Astrocyte (in vitro differentiated cells and primary cell): ENCODE data around the gene HSF2BP. TPM values are rescaled to one million over a fixed set of nuclear protein-coding genes. Genes with fewer than 3 reads are reported as not detected.
A peak's percentile ranks its signal among the peaks of the same experiment; 100 is the strongest.
"Not testable (repeated sequence)": the region's sequence is repeated elsewhere in the genome, so short reads cannot be mapped to it uniquely, and the experiment has no call there.

Experiments
- DNase-seq: peaks from one replicate; pipeline ENCODE4 v3.0.0-alpha.2; 2010; ENCODE audit warnings: low read depth
- FAIRE-seq: peaks from 2 replicates; lab custom pipeline; 2011; peaks lifted over from hg19 to GRCh38; lab: Jason Lieb, UNC
- H2AFZ ChIP-seq: 2 replicates; pipeline ENCODE4 v1.6.0; 2012; ENCODE audit warnings: low read depth, low read length, inconsistent platforms
- H3K27ac ChIP-seq: 2 replicates; pipeline ENCODE4 v1.5.1; 2011; ENCODE audit warnings: low read depth, low read length, inconsistent platforms
- H3K27me3 ChIP-seq: 2 replicates; pipeline ENCODE4 v1.6.0; 2011; ENCODE audit warnings: low read length, inconsistent platforms; ENCODE audit not compliant: insufficient read depth
- H3K36me3 ChIP-seq: 2 replicates; pipeline ENCODE4 v1.5.1; 2011; ENCODE audit warnings: low read length, inconsistent platforms; ENCODE audit not compliant: insufficient read depth
- H3K4me1 ChIP-seq: 2 replicates; pipeline ENCODE4 v1.5.1; 2011; ENCODE audit warnings: low read length, inconsistent platforms; ENCODE audit not compliant: insufficient read depth
- H3K4me2 ChIP-seq: 2 replicates; pipeline ENCODE4 v1.6.0; 2012; ENCODE audit warnings: low read length, inconsistent platforms
- H3K4me3 ChIP-seq: 2 replicates; pipeline ENCODE4 v1.5.1; 2011; ENCODE audit warnings: low read depth, mild to moderate bottlenecking, low read length, inconsistent platforms; ENCODE audit not compliant: insufficient read depth
- H3K79me2 ChIP-seq: 2 replicates; pipeline ENCODE4 v1.6.0; 2012; ENCODE audit warnings: mild to moderate bottlenecking, low read length, inconsistent platforms; ENCODE audit not compliant: insufficient read depth
- H3K9ac ChIP-seq: 2 replicates; pipeline ENCODE4 v1.6.0; 2012; ENCODE audit warnings: mild to moderate bottlenecking, low read length, inconsistent platforms
- H3K9me3 ChIP-seq: 2 replicates; pipeline ENCODE4 v1.5.1; 2012; ENCODE audit warnings: low read depth, mild to moderate bottlenecking, low read length, inconsistent platforms; ENCODE audit not compliant: insufficient read depth
- H4K20me1 ChIP-seq: 2 replicates; pipeline ENCODE4 v1.6.0; 2012; ENCODE audit warnings: low read length, inconsistent platforms; ENCODE audit not compliant: insufficient read depth
- H3K27ac Mint-ChIP-seq: one replicate; pipeline ENCODE4 v1.8.0; 2021; ENCODE audit warnings: mild to moderate bottlenecking, mixed read lengths; ENCODE audit not compliant: unreplicated experiment
- H3K27me3 Mint-ChIP-seq: one replicate; pipeline ENCODE4 v1.8.0; 2021; ENCODE audit warnings: low read depth, mixed read lengths; ENCODE audit not compliant: unreplicated experiment
- H3K36me3 Mint-ChIP-seq: one replicate; pipeline ENCODE4 v1.8.0; 2021; ENCODE audit warnings: low read depth, mixed read lengths; ENCODE audit not compliant: unreplicated experiment
- H3K4me1 Mint-ChIP-seq: one replicate; pipeline ENCODE4 v1.8.0; 2021; ENCODE audit warnings: low read depth, mixed read lengths; ENCODE audit not compliant: unreplicated experiment
- H3K4me3 Mint-ChIP-seq: one replicate; pipeline ENCODE4 v1.8.0; 2021; ENCODE audit warnings: mild to moderate bottlenecking, moderate library complexity, mixed read lengths; ENCODE audit not compliant: unreplicated experiment
- H3K9me3 Mint-ChIP-seq: one replicate; pipeline ENCODE4 v1.8.0; 2021; ENCODE audit warnings: mild to moderate bottlenecking, mixed read lengths; ENCODE audit not compliant: unreplicated experiment
- total RNA-seq: library from RNA; stranded (reverse); gene quantifications from 2 replicates; pipeline ENCODE4 v1.2.1, GENCODE V29; 2021

HSF2BP gene
- total RNA-seq, 1 donor from 2014 or later: 3.2 TPM

DNA sequence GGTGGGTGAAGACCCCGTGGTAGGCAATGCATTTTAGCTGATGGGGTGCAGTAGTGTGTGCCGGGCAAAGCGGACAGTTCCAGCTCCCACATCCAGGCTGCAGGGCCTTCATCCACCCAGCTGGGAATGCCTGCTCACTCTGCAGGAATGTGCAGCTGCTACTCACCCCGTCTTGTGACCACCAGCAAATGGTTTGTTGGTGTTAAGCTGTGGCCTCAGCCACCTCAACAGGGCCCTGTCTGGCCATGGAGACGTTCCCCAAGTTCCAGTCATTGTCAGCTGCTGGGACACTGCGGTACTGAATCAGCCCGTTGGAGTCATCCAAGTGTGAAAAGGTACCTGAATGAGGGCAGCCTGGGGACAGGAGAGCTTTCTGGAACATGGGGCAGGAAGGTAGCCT, 161.2 kb downstream of the HSF2BP start:
- not testable (repeated sequence) for H3K27me3 Mint-ChIP-seq, H3K4me1 ChIP-seq, H3K27me3 ChIP-seq, H3K4me1 Mint-ChIP-seq, H3K27ac ChIP-seq, H3K27ac Mint-ChIP-seq, H3K9me3 ChIP-seq, H3K9ac ChIP-seq, H3K36me3 Mint-ChIP-seq, DNase-seq, H3K9me3 Mint-ChIP-seq, H3K36me3 ChIP-seq, H2AFZ ChIP-seq, H3K4me3 ChIP-seq, H3K4me3 Mint-ChIP-seq, H4K20me1 ChIP-seq, H3K79me2 ChIP-seq, H3K4me2 ChIP-seq
- peak; percentile 82 for FAIRE-seq

DNA sequence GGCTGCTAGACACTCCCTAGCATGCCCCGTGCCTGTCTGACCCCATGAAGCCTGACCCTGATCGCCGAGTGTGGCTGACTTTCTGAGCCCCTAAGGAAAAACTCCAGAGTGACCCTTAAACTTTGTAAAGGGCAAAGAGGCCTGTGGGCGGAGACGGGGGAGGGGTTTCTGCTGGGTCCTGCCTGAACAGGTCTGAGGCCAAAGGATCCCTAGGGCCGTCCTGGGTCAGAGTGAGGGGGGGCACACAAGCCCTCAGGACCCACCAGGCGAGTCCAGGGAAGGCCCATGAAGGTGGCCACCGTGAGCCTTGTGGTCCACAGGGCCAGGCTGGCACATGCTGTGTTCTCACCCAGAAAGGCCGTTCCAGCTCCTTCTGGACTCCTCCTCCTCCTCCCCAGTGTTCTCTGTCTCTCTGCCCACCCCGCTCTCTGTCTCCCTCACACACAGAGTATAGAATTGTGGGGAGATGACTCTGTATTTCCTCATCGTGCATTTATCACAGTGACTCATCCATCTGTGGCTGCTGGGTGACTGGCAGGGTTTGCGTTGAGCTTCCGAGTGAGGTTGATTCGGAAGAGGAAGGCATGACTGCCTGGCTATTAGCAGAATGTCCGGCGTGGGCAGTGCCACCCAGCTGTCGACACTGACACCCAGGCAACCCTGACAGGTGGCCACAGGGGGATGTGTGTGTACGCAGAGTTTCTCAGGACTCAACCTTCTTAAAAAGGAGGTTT, 164.8 kb downstream of the HSF2BP start:
- not testable (repeated sequence) for H3K4me1 ChIP-seq, H3K9me3 ChIP-seq, H3K27me3 ChIP-seq, H3K36me3 ChIP-seq, H3K4me3 Mint-ChIP-seq, H3K9ac ChIP-seq, H3K36me3 Mint-ChIP-seq, H3K79me2 ChIP-seq, H3K27me3 Mint-ChIP-seq, H3K4me2 ChIP-seq, H3K27ac Mint-ChIP-seq, DNase-seq, H3K27ac ChIP-seq, H3K4me3 ChIP-seq, H3K4me1 Mint-ChIP-seq, H4K20me1 ChIP-seq, H3K9me3 Mint-ChIP-seq, H2AFZ ChIP-seq
- FAIRE-seq: peak; percentile 94

DNA sequence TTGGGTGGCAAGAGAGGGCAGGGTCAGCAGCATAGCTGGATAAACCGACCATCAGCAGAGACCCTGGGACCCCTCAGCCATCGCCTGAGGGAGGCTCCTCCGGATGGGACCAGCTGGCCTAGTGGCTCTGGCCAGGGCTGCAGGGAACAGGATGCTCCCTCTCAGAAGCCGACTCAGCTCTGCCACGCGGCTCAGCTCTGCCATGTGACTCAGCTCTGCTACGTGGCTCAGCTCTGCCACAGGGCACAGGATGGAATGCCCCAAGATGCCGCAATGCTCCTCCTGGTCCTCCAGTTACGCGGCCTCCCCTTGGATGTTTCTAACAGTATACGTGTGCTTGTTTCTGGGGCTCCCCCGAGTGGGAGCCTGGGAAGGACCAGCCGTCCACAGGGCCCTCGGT, 165.8 kb downstream of the HSF2BP start:
- not testable (repeated sequence) for H3K27me3 Mint-ChIP-seq, FAIRE-seq, H3K27me3 ChIP-seq, DNase-seq, H3K4me3 Mint-ChIP-seq, H3K9ac ChIP-seq, H2AFZ ChIP-seq, H3K27ac ChIP-seq, H3K9me3 Mint-ChIP-seq, H3K4me3 ChIP-seq, H3K9me3 ChIP-seq, H3K27ac Mint-ChIP-seq, H3K4me2 ChIP-seq, H3K36me3 ChIP-seq, H3K4me1 ChIP-seq, H4K20me1 ChIP-seq, H3K4me1 Mint-ChIP-seq, H3K79me2 ChIP-seq, H3K36me3 Mint-ChIP-seq

DNA sequence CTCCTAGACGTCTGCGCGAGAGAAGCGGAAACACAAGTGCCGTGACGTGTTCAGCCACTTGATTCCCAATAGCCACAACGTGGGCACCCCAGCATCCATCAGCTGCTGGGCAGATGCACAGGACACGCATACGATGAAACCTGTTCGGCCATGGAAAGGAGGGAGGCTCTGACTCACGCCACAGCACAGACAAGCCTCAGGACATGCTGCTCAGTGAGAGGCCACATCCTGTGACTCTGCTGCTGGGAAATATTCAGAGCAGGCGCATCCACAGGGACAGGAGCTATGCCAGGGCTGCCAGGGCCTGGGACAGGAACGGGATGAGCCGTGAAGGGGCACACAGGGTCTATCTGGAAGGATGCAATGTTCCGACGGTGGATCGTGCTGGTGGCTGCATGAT, 171.1 kb downstream of the HSF2BP start:
- H3K36me3 ChIP-seq, H3K4me2 ChIP-seq, H3K4me1 Mint-ChIP-seq, H3K27me3 Mint-ChIP-seq, H2AFZ ChIP-seq, H3K9me3 Mint-ChIP-seq, H3K9me3 ChIP-seq, H3K4me3 Mint-ChIP-seq, H3K79me2 ChIP-seq, H4K20me1 ChIP-seq, FAIRE-seq, DNase-seq, H3K27ac Mint-ChIP-seq, H3K27ac ChIP-seq, H3K4me1 ChIP-seq, H3K36me3 Mint-ChIP-seq, H3K27me3 ChIP-seq, H3K4me3 ChIP-seq, H3K9ac ChIP-seq: not testable (repeated sequence)

DNA sequence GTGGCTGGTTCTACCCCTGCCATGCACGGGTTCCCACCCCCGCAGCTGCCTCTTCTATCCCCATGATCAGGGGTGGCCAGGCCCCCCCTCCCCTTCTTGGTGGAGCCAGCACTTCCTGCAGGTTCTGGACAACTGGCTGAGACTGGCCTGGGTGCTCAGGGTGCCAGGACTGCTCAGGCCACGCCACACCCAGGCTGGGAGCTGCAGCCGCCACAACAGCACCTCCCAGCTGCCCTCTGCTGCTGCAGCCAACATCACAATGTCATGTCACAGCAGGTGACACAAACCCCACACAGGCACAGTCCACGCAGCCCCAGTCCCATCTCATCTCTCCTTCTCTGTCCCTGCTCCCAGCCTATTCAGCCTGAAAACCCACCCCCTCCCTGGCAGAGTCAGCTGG, 173.2 kb downstream of the HSF2BP start:
- H3K27me3 Mint-ChIP-seq, FAIRE-seq: not testable (repeated sequence)

DNA sequence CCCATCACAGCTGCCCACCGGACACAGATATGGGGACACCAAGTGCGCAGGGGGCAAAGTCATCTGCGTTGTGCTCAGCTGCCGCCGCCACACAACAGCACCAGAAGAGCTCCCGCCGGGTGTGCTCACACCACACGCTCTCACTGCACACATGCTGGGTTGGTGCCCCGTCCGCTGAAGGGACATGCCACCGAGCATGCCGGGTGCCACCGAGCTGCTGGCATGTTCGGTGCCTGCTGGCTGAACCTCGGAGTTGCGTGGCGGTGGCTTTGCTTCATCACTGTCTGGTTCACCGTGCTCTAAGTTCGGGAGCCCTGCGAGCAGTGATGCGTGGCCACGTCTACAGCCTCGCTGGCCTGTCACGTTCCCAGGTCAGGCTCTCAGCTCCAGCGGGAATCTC, 174.3 kb downstream of the HSF2BP start:
- not testable (repeated sequence) for H3K4me1 ChIP-seq, H3K27me3 ChIP-seq, H3K9ac ChIP-seq, H3K4me3 ChIP-seq, H3K9me3 Mint-ChIP-seq, H3K36me3 Mint-ChIP-seq, H3K4me2 ChIP-seq, H3K9me3 ChIP-seq, DNase-seq, H3K27ac ChIP-seq, H4K20me1 ChIP-seq, H3K27me3 Mint-ChIP-seq, FAIRE-seq, H2AFZ ChIP-seq, H3K4me1 Mint-ChIP-seq, H3K36me3 ChIP-seq, H3K79me2 ChIP-seq, H3K27ac Mint-ChIP-seq, H3K4me3 Mint-ChIP-seq

More for the DNA sequence above, 173.2 kb downstream of the HSF2BP start:
- not testable (repeated sequence) for H3K9ac ChIP-seq, H3K36me3 Mint-ChIP-seq, H3K27ac Mint-ChIP-seq, H2AFZ ChIP-seq, H3K4me2 ChIP-seq, H3K79me2 ChIP-seq, H3K4me3 Mint-ChIP-seq, H3K4me1 Mint-ChIP-seq, H3K27me3 ChIP-seq, H3K4me1 ChIP-seq, H3K36me3 ChIP-seq, H3K9me3 ChIP-seq, H3K9me3 Mint-ChIP-seq, H4K20me1 ChIP-seq, DNase-seq, H3K4me3 ChIP-seq, H3K27ac ChIP-seq
